Measurements from ENCODE around the gene EIPR1. TPM values are rescaled to one million over a fixed set of nuclear protein-coding genes. Genes with fewer than 3 reads are reported as not detected.
A peak's percentile ranks its signal among the peaks of the same experiment; 100 is the strongest.

EIPR1 gene
- total RNA-seq, 1 experiment from 2014 or later = 40.4 TPM

- CTCF ChIA-PET = no interaction called here
- Histone ChIP-seq H3F3A (ENCODE audit: insufficient read depth, low read depth) (peaks cover 16% of the 10 kb centered on the region), H3K4me1 (replicated peaks; ENCODE audit: insufficient read depth) (peaks cover 10% of the 10 kb centered on the region), H3K27me3 (ENCODE audit: insufficient read depth, low read depth) (no peaks in the 10 kb centered on the region), H2AFZ (no peak overlapping the region), H3K27ac (peak overlapping the region; percentile 85), H3K79me2 (ENCODE audit: low read depth) (peaks cover 53% of the 10 kb centered on the region), H3K36me3 (ENCODE audit: low read depth) (no peaks in the 10 kb centered on the region), H3K9me2 (ENCODE audit: insufficient read depth) (no peaks in the 10 kb centered on the region), H3K4me3 (peak overlapping the region; percentile 58), H3K4me2 (peak overlapping the region; percentile 77), H4K20me1 (ENCODE audit: insufficient read depth) (no peaks in the 10 kb centered on the region; the same call in 1 of the 2 replicates), H3K9me3 (ENCODE audit: insufficient read depth, low read depth) (no peaks in the 10 kb centered on the region)
- intact Hi-C loops (cut with micrococcal nuclease; ENCODE audit: unreplicated experiment) = no loop called here
- no peak for DNase-seq
- BruUV-seq (replicated peaks) = no TSS peak
- no peak for TF ChIP-seq EZH2 (IDR thresholded peaks at IDR 0.05; ENCODE audit: low read depth)
- no peak for TF ChIP-seq CTCF (conservative IDR thresholded peaks at IDR 0.05)
- POLR2A ChIA-PET (ENCODE audit: unreplicated experiment) = no interaction called here
Measured at GRCh38 chr2:3368261-3368722, 9.3 kb downstream of the EIPR1 start.

GRCh38 chr2:3365219-3365618, 12.4 kb downstream of the EIPR1 start:
- Histone ChIP-seq H4K20me1 (ENCODE audit: insufficient read depth) (no peaks in the 10 kb centered on the region; the same call in 1 of the 2 replicates), H3K4me3 (no peak overlapping the region), H3K79me2 (ENCODE audit: low read depth) (peaks cover 75% of the 10 kb centered on the region), H3K4me1 (replicated peaks; ENCODE audit: insufficient read depth) (peaks cover 10% of the 10 kb centered on the region), H3K9me2 (ENCODE audit: insufficient read depth) (no peaks in the 10 kb centered on the region), H3K36me3 (ENCODE audit: low read depth) (no peaks in the 10 kb centered on the region), H3F3A (ENCODE audit: insufficient read depth, low read depth) (peaks cover 16% of the 10 kb centered on the region), H2AFZ (no peak overlapping the region), H3K4me2 (no peak overlapping the region), H3K9me3 (ENCODE audit: insufficient read depth, low read depth) (no peaks in the 10 kb centered on the region), H3K27me3 (ENCODE audit: insufficient read depth, low read depth) (no peaks in the 10 kb centered on the region), H3K27ac (no peak overlapping the region)
- ChIA-PET CTCF (no interaction called here), POLR2A (ENCODE audit: unreplicated experiment) (interaction anchor here (0.6 kb wide), 1 partner anchor 67 kb away, joined by 8 read pairs; no protein-coding TSS in a partner anchor)
- BruUV-seq (replicated peaks) = no TSS peak
- intact Hi-C loops (cut with micrococcal nuclease; ENCODE audit: unreplicated experiment) = no loop called here
- TF ChIP-seq EZH2 (IDR thresholded peaks at IDR 0.05; ENCODE audit: low read depth) (no peak), CTCF (conservative IDR thresholded peaks at IDR 0.05) (no peak)
- DNase-seq = no peak

- Histone ChIP-seq H3K9me3 (ENCODE audit: insufficient read depth, low read depth) (no peaks in the 10 kb centered on the region), H3K27ac (no peak overlapping the region), H3K36me3 (ENCODE audit: low read depth) (no peaks in the 10 kb centered on the region), H4K20me1 (ENCODE audit: insufficient read depth) (peaks cover 7% of the 10 kb centered on the region), H3K4me2 (no peak overlapping the region), H2AFZ (no peak overlapping the region), H3F3A (ENCODE audit: insufficient read depth, low read depth) (no peaks in the 10 kb centered on the region), H3K79me2 (ENCODE audit: low read depth) (peaks cover 85% of the 10 kb centered on the region), H3K27me3 (ENCODE audit: insufficient read depth, low read depth) (no peaks in the 10 kb centered on the region), H3K4me1 (replicated peaks; ENCODE audit: insufficient read depth) (no peaks in the 10 kb centered on the region), H3K4me3 (no peak overlapping the region), H3K9me2 (ENCODE audit: insufficient read depth) (no peaks in the 10 kb centered on the region)
- ChIA-PET POLR2A (ENCODE audit: unreplicated experiment) (no interaction called here), CTCF (no interaction called here)
- no peak for DNase-seq
- TF ChIP-seq CTCF (conservative IDR thresholded peaks at IDR 0.05) (no peak), EZH2 (IDR thresholded peaks at IDR 0.05; ENCODE audit: low read depth) (no peak)
- intact Hi-C loops (cut with micrococcal nuclease; ENCODE audit: unreplicated experiment) = no loop called here
- no TSS peak for BruUV-seq (replicated peaks)
Measured at GRCh38 chr2:3361518-3362389, 15.9 kb downstream of the EIPR1 start.
